CD4-positive, alpha-beta memory T cell (primary cell): ENCODE measurements around the gene PGAP3. TPM values are rescaled to one million over a fixed set of nuclear protein-coding genes. Genes with fewer than 3 reads are reported as not detected.

ENCODE experiments used
- CTCF ChIA-PET: fragments of 350-600 bp; sonication (Branson Sonifier 250); formaldehyde crosslinking; loops from one replicate; lab custom pipeline; 2021; ENCODE audit warnings: inconsistent platforms; ENCODE audit not compliant: partially characterized antibody; lab: Charles Lee
- POLR2A ChIA-PET: fragments of 350-600 bp; sonication (Branson Sonifier 250); formaldehyde crosslinking; loops from one replicate; lab custom pipeline; 2021; ENCODE audit not compliant: partially characterized antibody; lab: Charles Lee
- DNase-seq, 5 donors: peaks; one replicate each; pipeline versions ENCODE4 v3.0.0 to v3.0.0-alpha.2; 2020 to 2022; ENCODE audit warnings: mixed read lengths in 1 of 5
- H3K27ac ChIP-seq: one replicate; pipeline ENCODE4 v1.7.0; 2013; ENCODE audit warnings: low read depth, low read length
- H3K27me3 ChIP-seq: 2 replicates; pipeline ENCODE4 v1.7.0; 2013; ENCODE audit warnings: mild to moderate bottlenecking, low read length, moderate library complexity; ENCODE audit not compliant: insufficient read depth
- H3K36me3 ChIP-seq: 2 replicates; pipeline ENCODE4 v1.7.0; 2013; ENCODE audit warnings: mild to moderate bottlenecking, low read length, moderate library complexity; ENCODE audit not compliant: insufficient read depth
- H3K4me1 ChIP-seq: 2 replicates; pipeline ENCODE4 v1.7.0; 2013; ENCODE audit warnings: mild to moderate bottlenecking, low read length, moderate library complexity; ENCODE audit not compliant: insufficient read depth
- H3K4me3 ChIP-seq, 2 donors: one replicate each; pipeline ENCODE4 v1.7.0; 2013; ENCODE audit warnings: low read length in 2 of 2, mild to moderate bottlenecking in 1 of 2
- H3K9me3 ChIP-seq, 2 donors: one replicate each; pipeline ENCODE4 v1.7.0; 2013; ENCODE audit warnings: low read length in 2 of 2, control low read depth in 1 of 2; ENCODE audit not compliant: control insufficient read depth in 1 of 2
- H3K27ac Mint-ChIP-seq, 7 donors: one replicate each; pipeline ENCODE4 v1.8.0; 2020 to 2021; ENCODE audit warnings: mixed read lengths in 7 of 7, mild to moderate bottlenecking in 6 of 7, inconsistent platforms in 3 of 7, moderate library complexity in 3 of 7
- H3K27me3 Mint-ChIP-seq, 2 donors: one replicate each; pipeline ENCODE4 v1.8.0; 2020 to 2021; ENCODE audit warnings: mixed read lengths in 2 of 2
- H3K36me3 Mint-ChIP-seq, 2 donors: one replicate each; pipeline ENCODE4 v1.8.0; 2020 to 2021; ENCODE audit warnings: mixed read lengths in 2 of 2, inconsistent platforms in 1 of 2, mild to moderate bottlenecking in 1 of 2
- H3K4me1 Mint-ChIP-seq, 4 donors: one replicate each; pipeline ENCODE4 v1.8.0; 2020 to 2021; ENCODE audit warnings: mixed read lengths in 4 of 4, mild to moderate bottlenecking in 1 of 4
- H3K4me3 Mint-ChIP-seq, 8 donors: one replicate each; pipeline ENCODE4 v1.8.0; 2020 to 2021; ENCODE audit warnings: mixed read lengths in 8 of 8, mild to moderate bottlenecking in 7 of 8, moderate library complexity in 6 of 8, inconsistent platforms in 3 of 8
- H3K9me3 Mint-ChIP-seq, 8 donors: one replicate each; pipeline ENCODE4 v1.8.0; 2020 to 2021; ENCODE audit warnings: mixed read lengths in 8 of 8, mild to moderate bottlenecking in 5 of 8, inconsistent platforms in 3 of 8, moderate library complexity in 1 of 8
- intact Hi-C: fragments of 100-400 bp; cut with micrococcal nuclease; formaldehyde crosslinking; loops from one replicate; pipeline ENCODE4 v1.15.1; 2023
- polyA plus RNA-seq, 2 donors: library from polyadenylated mRNA; unstranded; fragments of 300-500 nt; fragmentation: Illumina TruSeq; gene quantifications; one replicate each; pipeline ENCODE4 v1.2.3, GENCODE V29; 2021
- total RNA-seq, 2 experiments: library from RNA; stranded (reverse); gene quantifications; one replicate each; pipeline ENCODE4 v1.2.3, GENCODE V29; 2021

PGAP3 gene
- total and polyA plus RNA-seq, 4 experiments from 2014 or later, result 22.1 to 30.5 (median 28.0) TPM

GRCh38 chr17:39722965-39723848 is 35.4 kb upstream of the PGAP3 start:
- H3K27me3 ChIP-seq, result no peaks in the 10 kb centered on the region
- H3K4me3 Mint-ChIP-seq, result no peak overlapping the region
- H3K9me3 ChIP-seq, result no peaks in the 10 kb centered on the region
- no peak overlapping the region for H3K27ac ChIP-seq
- no peak overlapping the region for H3K27ac Mint-ChIP-seq
- H3K4me3 ChIP-seq, result no peak overlapping the region
- no peaks in the 10 kb centered on the region for H3K4me1 ChIP-seq
- no peak for DNase-seq
- H3K27me3 Mint-ChIP-seq, result no peaks in the 10 kb centered on the region
- no peaks in the 10 kb centered on the region for H3K9me3 Mint-ChIP-seq
- ChIA-PET POLR2A (no interaction called here), CTCF (interaction anchor here (1.1 to 1.4 kb wide), 2 partner anchors 68 to 102 kb away, joined by 3 to 4 read pairs; no protein-coding TSS in a partner anchor)
- no peaks in the 10 kb centered on the region for H3K36me3 ChIP-seq
- peaks cover 7 to 10% of the 10 kb centered on the region in 2 donors for H3K36me3 Mint-ChIP-seq
- intact Hi-C loops, result no loop called here
- peaks cover 0 to 12% (median under 1%) of the 10 kb centered on the region in 4 donors for H3K4me1 Mint-ChIP-seq

GRCh38 chr17:39722104-39722503 is 34.2 kb upstream of the PGAP3 start:
- Histone ChIP-seq H3K4me3 (no peak overlapping the region), H3K27me3 (no peaks in the 10 kb centered on the region), H3K9me3 (no peaks in the 10 kb centered on the region), H3K27ac (no peak overlapping the region), H3K36me3 (no peaks in the 10 kb centered on the region), H3K4me1 (no peaks in the 10 kb centered on the region)
- Mint-ChIP-seq H3K9me3 (no peaks in the 10 kb centered on the region), H3K36me3 (peaks cover 6% of the 10 kb centered on the region in 2 donors), H3K4me1 (peaks cover 0 to 8% (median under 1%) of the 10 kb centered on the region in 4 donors), H3K27me3 (no peaks in the 10 kb centered on the region), H3K27ac (no peak overlapping the region), H3K4me3 (no peak overlapping the region)
- intact Hi-C loops, result no loop called here
- ChIA-PET CTCF (interaction anchor here (1.1 to 1.4 kb wide), 2 partner anchors 67 to 100 kb away, joined by 3 to 4 read pairs; no protein-coding TSS in a partner anchor), POLR2A (no interaction called here)
- no peak for DNase-seq

DNA sequence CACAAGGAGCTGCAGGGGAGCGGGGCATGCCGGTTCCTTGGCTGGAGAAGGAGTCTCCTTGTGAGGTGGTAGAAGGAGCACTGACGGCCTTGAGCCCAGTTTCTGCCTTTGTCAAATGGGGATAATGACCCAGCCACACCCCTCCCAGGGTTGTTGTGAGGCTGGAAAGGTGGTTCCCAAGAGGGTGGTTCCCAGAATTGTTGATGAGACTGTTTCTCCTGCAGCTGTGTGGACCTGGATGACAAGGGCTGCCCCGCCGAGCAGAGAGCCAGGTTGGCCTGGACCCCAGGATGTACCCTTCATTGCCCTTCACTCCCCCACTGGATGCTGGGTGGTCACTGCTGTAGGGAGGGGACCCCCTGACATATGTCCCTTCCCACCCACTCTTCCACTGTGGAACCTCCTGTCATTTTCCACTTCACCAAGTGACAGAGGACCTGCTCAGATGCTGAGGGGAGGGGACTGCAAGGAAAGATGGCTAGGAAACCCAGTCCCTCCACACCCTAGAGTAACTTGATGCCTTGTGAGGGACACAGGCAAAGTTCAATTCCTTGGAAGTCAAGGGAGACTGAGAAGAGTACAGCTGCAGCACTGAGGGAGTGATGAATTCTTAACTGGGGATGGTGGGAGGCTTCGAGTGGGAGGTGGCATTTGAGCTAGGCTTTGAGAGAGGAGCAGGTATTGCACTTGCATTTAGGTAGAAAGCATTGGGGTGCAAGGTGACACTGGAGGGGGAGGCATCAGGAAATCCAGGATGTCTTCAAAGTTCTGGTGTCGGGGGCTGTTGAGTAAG is 31.9 kb upstream of the PGAP3 start:
- no peak for DNase-seq
- CTCF ChIA-PET, result interaction anchor here (0.7 to 1.5 kb wide), 3 partner anchors 10 to 98 kb away, joined by 3 to 4 read pairs (median 3); partner anchors contain the start of gene MIEN1
- H3K9me3 Mint-ChIP-seq, result no peaks in the 10 kb centered on the region
- H3K27ac Mint-ChIP-seq, result no peak overlapping the region
- no peaks in the 10 kb centered on the region for H3K27me3 ChIP-seq
- intact Hi-C loops, result no loop called here
- no peak overlapping the region for H3K4me3 ChIP-seq
- no peaks in the 10 kb centered on the region for H3K9me3 ChIP-seq
- H3K27ac ChIP-seq, result no peak overlapping the region
- peaks cover 0 to 3% of the 10 kb centered on the region in 2 donors for H3K36me3 Mint-ChIP-seq
- H3K36me3 ChIP-seq, result no peaks in the 10 kb centered on the region
- no peak overlapping the region for H3K4me3 Mint-ChIP-seq
- no peaks in the 10 kb centered on the region for H3K27me3 Mint-ChIP-seq
- no peaks in the 10 kb centered on the region for H3K4me1 Mint-ChIP-seq
- no peaks in the 10 kb centered on the region for H3K4me1 ChIP-seq
- POLR2A ChIA-PET, result interaction anchor here (1.2 to 1.8 kb wide), 3 partner anchors 10 to 31 kb away, joined by 3 to 6 read pairs (median 3); partner anchors contain the start of genes ERBB2 and MIEN1

DNA sequence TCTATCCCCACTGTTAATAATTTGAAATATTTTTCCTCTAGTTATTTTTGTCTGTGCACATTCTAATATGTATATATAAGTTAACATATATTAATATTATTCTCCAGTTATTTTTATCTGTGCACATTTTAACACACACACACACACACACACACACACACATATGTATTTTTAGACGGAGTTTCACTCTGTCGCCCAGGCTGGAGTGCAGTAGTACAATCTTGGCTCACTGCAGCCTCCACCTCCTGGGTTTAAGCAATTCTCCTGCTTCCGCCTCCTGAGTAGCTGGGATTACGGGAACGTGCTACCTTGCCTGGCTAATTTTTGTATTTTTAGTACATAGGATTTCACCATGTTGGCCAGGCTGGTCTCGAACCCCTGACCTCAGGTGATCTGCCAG is 29.8 kb upstream of the PGAP3 start:
- H3K4me1 Mint-ChIP-seq, result no peaks in the 10 kb centered on the region
- no peaks in the 10 kb centered on the region for H3K36me3 Mint-ChIP-seq
- CTCF ChIA-PET, result no interaction called here

GRCh38 chr17:39716879-39717536 is 29.2 kb upstream of the PGAP3 start:
- intact Hi-C loops, result no loop called here
- H3K27me3 Mint-ChIP-seq, result no peaks in the 10 kb centered on the region
- Histone ChIP-seq H3K27me3 (no peaks in the 10 kb centered on the region), H3K4me3 (no peak overlapping the region), H3K4me1 (no peaks in the 10 kb centered on the region), H3K27ac (no peak overlapping the region), H3K9me3 (no peaks in the 10 kb centered on the region), H3K36me3 (no peaks in the 10 kb centered on the region)
- ChIA-PET POLR2A (no interaction called here), CTCF (no interaction called here)
- H3K27ac Mint-ChIP-seq, result no peak overlapping the region
- DNase-seq, result no peak
- no peaks in the 10 kb centered on the region for H3K36me3 Mint-ChIP-seq
- no peaks in the 10 kb centered on the region for H3K4me1 Mint-ChIP-seq
- H3K9me3 Mint-ChIP-seq, result no peaks in the 10 kb centered on the region
- no peak overlapping the region for H3K4me3 Mint-ChIP-seq

More for the DNA sequence above, 29.8 kb upstream of the PGAP3 start:
- H3K9me3 Mint-ChIP-seq, result no peaks in the 10 kb centered on the region
- DNase-seq, result no peak
- H3K4me1 ChIP-seq, result no peaks in the 10 kb centered on the region
- no peaks in the 10 kb centered on the region for H3K9me3 ChIP-seq
- no peak overlapping the region for H3K4me3 Mint-ChIP-seq
- intact Hi-C loops, result no loop called here
- no peak overlapping the region for H3K4me3 ChIP-seq
- H3K27me3 Mint-ChIP-seq, result no peaks in the 10 kb centered on the region
- POLR2A ChIA-PET, result no interaction called here
- no peaks in the 10 kb centered on the region for H3K36me3 ChIP-seq
- no peak overlapping the region for H3K27ac ChIP-seq
- H3K27ac Mint-ChIP-seq, result no peak overlapping the region
- H3K27me3 ChIP-seq, result no peaks in the 10 kb centered on the region

DNA sequence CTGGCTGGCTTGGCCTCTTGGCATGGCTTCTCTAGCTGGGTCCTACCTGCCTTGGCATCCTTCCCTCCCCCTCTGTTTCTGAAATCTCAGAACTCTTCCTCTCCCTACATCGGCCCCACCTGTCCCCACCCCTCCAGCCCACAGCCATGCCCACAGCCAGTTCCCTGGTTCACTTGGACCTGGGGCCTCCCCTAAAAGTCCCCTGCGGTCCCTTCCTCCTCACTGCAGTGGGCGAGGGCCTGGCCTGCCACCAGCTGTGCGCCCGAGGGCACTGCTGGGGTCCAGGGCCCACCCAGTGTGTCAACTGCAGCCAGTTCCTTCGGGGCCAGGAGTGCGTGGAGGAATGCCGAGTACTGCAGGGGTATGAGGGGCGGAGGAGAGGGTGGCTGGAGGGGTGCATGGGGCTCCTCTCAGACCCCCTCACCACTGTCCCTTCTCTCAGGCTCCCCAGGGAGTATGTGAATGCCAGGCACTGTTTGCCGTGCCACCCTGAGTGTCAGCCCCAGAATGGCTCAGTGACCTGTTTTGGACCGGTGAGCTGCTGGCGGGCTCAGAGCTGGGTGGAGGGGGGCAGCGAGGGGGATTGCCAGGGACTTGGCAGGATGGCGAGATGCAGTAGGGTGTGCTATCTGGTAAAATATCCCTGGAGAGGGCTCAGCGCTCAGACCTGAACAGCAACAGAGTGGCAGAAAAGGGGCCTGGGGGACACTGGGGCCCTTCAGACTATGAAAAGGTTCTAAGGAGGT is 28.4 kb upstream of the PGAP3 start:
- Mint-ChIP-seq H3K4me1 (no peaks in the 10 kb centered on the region), H3K27ac (no peak overlapping the region), H3K9me3 (no peaks in the 10 kb centered on the region), H3K36me3 (no peaks in the 10 kb centered on the region), H3K4me3 (no peak overlapping the region), H3K27me3 (no peaks in the 10 kb centered on the region)
- no peak overlapping the region for H3K27ac ChIP-seq
- intact Hi-C loops, result no loop called here
- no peaks in the 10 kb centered on the region for H3K36me3 ChIP-seq
- no peaks in the 10 kb centered on the region for H3K4me1 ChIP-seq
- no peak overlapping the region for H3K4me3 ChIP-seq
- DNase-seq, result no peak
- H3K9me3 ChIP-seq, result no peaks in the 10 kb centered on the region
- H3K27me3 ChIP-seq, result no peaks in the 10 kb centered on the region
- ChIA-PET CTCF (no interaction called here), POLR2A (interaction anchor here (1.2 kb wide), 1 partner anchor 13 kb away, joined by 3 read pairs; no protein-coding TSS in a partner anchor)
